Lung (tissue), 12 donors: Measurements from ENCODE around the gene ABTB1. TPM values are rescaled to one million over a fixed set of nuclear protein-coding genes. Genes with fewer than 3 reads are reported as not detected.
A peak's percentile ranks its signal among the peaks of the same experiment; 100 is the strongest.

ENCODE experiments used
- ATAC-seq: fragments of 200-7000 bp; cut with Tn5 transposase; one replicate; pipeline ENCODE4 v1.9.1; 2020; ENCODE audit warnings: moderate number of reproducible peaks; ENCODE audit not compliant: insufficient read depth, low FRiP score
- DNase-seq, 3 donors: peaks; one replicate each; pipeline ENCODE4 v3.0.0-alpha.2; 2013 to 2017
- H3K27ac ChIP-seq, 2 donors: one replicate each; pipeline ENCODE4 v1.5.1; 2013; ENCODE audit warnings: mild to moderate bottlenecking in 2 of 2, moderate library complexity in 2 of 2, control low read depth in 1 of 2, inconsistent platforms in 1 of 2, low read depth in 1 of 2, low read length in 1 of 2
- H3K27me3 ChIP-seq, 3 donors: one replicate each; pipeline ENCODE4 v1.5.1; 2013; ENCODE audit warnings: low read length in 2 of 3; ENCODE audit not compliant: control insufficient read depth in 3 of 3, insufficient read depth in 3 of 3
- H3K36me3 ChIP-seq, 4 donors: one replicate each; pipeline ENCODE4 v1.5.1; 2013; ENCODE audit warnings: low read length in 4 of 4, mild to moderate bottlenecking in 1 of 4, moderate library complexity in 1 of 4; ENCODE audit not compliant: control insufficient read depth in 4 of 4, insufficient read depth in 4 of 4
- H3K4me1 ChIP-seq, 5 donors: one replicate each; pipeline ENCODE4 v1.5.1; 2013; ENCODE audit warnings: low read length in 5 of 5, mild to moderate bottlenecking in 2 of 5, moderate library complexity in 1 of 5; ENCODE audit not compliant: control insufficient read depth in 5 of 5, insufficient read depth in 5 of 5
- H3K4me3 ChIP-seq: one replicate; pipeline ENCODE4 v1.5.1; 2013; ENCODE audit warnings: mild to moderate bottlenecking, control low read depth, moderate library complexity
- H3K9ac ChIP-seq, 2 donors: one replicate each; pipeline ENCODE4 v1.5.1; 2013; ENCODE audit warnings: low read length in 2 of 2, control low read depth in 1 of 2; ENCODE audit not compliant: insufficient read depth in 1 of 2
- H3K9me3 ChIP-seq, 4 donors: one replicate each; pipeline ENCODE4 v1.5.1; 2013; ENCODE audit warnings: low read length in 3 of 4, mild to moderate bottlenecking in 1 of 4, moderate library complexity in 1 of 4; ENCODE audit not compliant: control insufficient read depth in 4 of 4, insufficient read depth in 3 of 4
- WGBS, 2 donors: extraction: QIAGEN DNeasy Blood & Tissue Kit; methylation state at CpG; one replicate each; pipeline ENCODE4 v1.1.7; 2013; 5-methylcytosine and 5-hydroxymethylcytosine counted together
- polyA plus RNA-seq, 2 donors: library from polyadenylated mRNA; stranded (reverse); fragments of 200-250 nt; gene quantifications; one replicate each; pipeline ENCODE4 v1.2.1, GENCODE V29; 2013
- total RNA-seq, 2 donors: library from RNA; depleted of rRNA in 1 of 2; stranded (reverse); fragments of >200 nt in 1 of 2; gene quantifications; one replicate each; pipeline ENCODE4 v1.2.1, GENCODE V29; 2014 to 2021
- TF ChIP-seq, protein P1 (sequence below): IDR thresholded peaks from 2 replicates; pipeline ENCODE4 v1.5.1; 2012; ENCODE audit warnings: mild to moderate bottlenecking; ENCODE audit errors: control extremely low read depth, extremely low read depth
- donor health status: control.
- donor health status: control.
- donor health status: Bipolar disorder and iron deficiency.
- donor health status: healthy.
- donor health status: DM: yes; HTN: yes; CAD: no.

The ABTB1 gene
- total and polyA plus RNA-seq, 4 donors: 30.7 to 102 (median 48.6) TPM

DNA sequence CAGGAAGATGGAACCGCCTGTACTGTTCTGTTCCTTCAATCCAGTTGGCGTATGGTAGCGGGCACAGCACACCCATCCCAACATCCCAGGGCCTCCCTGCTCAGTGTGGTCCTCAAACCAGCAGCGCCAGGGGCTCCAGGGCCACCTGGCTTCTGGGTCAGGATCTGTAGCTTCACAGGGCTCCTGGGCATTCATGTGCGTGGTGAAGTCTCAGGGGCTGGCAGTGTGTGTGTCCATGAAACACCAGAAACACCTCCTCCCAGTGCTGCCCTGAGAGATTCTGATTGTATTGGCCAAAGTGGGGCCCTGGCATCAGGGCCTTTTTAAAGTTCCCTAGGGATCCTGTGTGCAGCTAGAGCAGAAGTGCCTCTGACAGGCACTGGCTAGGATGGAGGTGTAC, 42.1 kb downstream of the ABTB1 start:
- no peaks in the 10 kb centered on the region for H3K27me3 ChIP-seq
- no peaks in the 10 kb centered on the region for H3K9me3 ChIP-seq
- peaks cover 0 to 3% (median 0%) of the 10 kb centered on the region in 4 donors for H3K36me3 ChIP-seq
- WGBS, 2 donors: 96 to 99% methylated on average over 5 of the region's 5 CpGs
- no peak overlapping the region for H3K4me3 ChIP-seq
- TF ChIP-seq, protein P1, sequence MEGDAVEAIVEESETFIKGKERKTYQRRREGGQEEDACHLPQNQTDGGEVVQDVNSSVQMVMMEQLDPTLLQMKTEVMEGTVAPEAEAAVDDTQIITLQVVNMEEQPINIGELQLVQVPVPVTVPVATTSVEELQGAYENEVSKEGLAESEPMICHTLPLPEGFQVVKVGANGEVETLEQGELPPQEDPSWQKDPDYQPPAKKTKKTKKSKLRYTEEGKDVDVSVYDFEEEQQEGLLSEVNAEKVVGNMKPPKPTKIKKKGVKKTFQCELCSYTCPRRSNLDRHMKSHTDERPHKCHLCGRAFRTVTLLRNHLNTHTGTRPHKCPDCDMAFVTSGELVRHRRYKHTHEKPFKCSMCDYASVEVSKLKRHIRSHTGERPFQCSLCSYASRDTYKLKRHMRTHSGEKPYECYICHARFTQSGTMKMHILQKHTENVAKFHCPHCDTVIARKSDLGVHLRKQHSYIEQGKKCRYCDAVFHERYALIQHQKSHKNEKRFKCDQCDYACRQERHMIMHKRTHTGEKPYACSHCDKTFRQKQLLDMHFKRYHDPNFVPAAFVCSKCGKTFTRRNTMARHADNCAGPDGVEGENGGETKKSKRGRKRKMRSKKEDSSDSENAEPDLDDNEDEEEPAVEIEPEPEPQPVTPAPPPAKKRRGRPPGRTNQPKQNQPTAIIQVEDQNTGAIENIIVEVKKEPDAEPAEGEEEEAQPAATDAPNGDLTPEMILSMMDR: no peak
- H3K27ac ChIP-seq: peak overlapping the region in 1 of 2 donors; percentile 26
- no peak overlapping the region for H3K9ac ChIP-seq
- DNase-seq: no peak
- peaks cover 4 to 45% (median 12%) of the 10 kb centered on the region in 5 donors for H3K4me1 ChIP-seq
- ATAC-seq: no peak

DNA sequence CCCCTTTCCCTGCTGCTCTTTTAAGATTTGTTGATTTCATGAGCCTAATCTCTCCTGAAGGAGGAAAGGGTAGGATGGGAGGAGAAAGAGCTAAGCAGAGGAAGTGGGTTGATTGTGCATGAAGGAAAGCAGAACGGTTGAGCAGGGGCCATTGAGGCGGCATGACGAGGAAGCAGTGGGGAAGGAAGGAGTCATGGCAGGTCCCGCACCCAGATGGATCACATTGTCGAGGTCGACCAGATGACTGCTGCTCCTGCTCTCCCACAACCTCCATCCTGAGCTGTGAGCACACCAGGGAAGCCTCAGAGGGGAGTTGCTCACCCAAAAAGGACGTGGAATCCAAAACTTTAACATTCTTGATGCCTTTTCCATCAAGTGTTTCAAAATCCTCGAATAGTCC, 42.8 kb downstream of the ABTB1 start:
- DNase-seq (no peak), ATAC-seq (no peak)
- H3K9me3 ChIP-seq: no peaks in the 10 kb centered on the region
- H3K27me3 ChIP-seq: no peaks in the 10 kb centered on the region
- peaks cover 0 to 3% (median 0%) of the 10 kb centered on the region in 4 donors for H3K36me3 ChIP-seq
- no peak overlapping the region for H3K4me3 ChIP-seq
- peaks cover 4 to 46% (median 12%) of the 10 kb centered on the region in 5 donors for H3K4me1 ChIP-seq
- peak overlapping the region in 1 of 2 donors; percentile 18 for H3K27ac ChIP-seq
- TF ChIP-seq, protein P1: no peak
- no peak overlapping the region for H3K9ac ChIP-seq
- 45 to 56% methylated on average over 8 of the region's 8 CpGs for WGBS, 2 donors

- H3K4me1 ChIP-seq: peaks cover 4 to 55% (median 16%) of the 10 kb centered on the region in 5 donors
- no peak for DNase-seq
- H3K9ac ChIP-seq: no peak overlapping the region
- 94 to 98% methylated on average over 6 of the region's 6 CpGs for WGBS, 2 donors
- no peaks in the 10 kb centered on the region for H3K9me3 ChIP-seq
- no peak overlapping the region for H3K27ac ChIP-seq
- TF ChIP-seq, protein P1: no peak
- H3K36me3 ChIP-seq: peaks cover 0 to 3% (median 0%) of the 10 kb centered on the region in 4 donors
- no peaks in the 10 kb centered on the region for H3K27me3 ChIP-seq
- no peak overlapping the region for H3K4me3 ChIP-seq
- ATAC-seq: no peak
Observed at GRCh38 chr3:127716384-127716783, 43.6 kb downstream of the ABTB1 start.
